SHP77 treated with DMSO at 0.1 percent for 48 hours (cell line): ENCODE results near the gene CLCN5.

ENCODE experiments used
- DNase-seq: peaks from one replicate; lab custom pipeline; 2025; lab: John Stamatoyannopoulos, UW

The CLCN5 gene

GRCh38 chrX:49922291-49923241 is at the start of gene CLCN5:
Gene CLCN5 (plus strand): TSS chrX:49922596. CDS start chrX:49925299, 2,703 bp downstream.
- DNase-seq, result peak; percentile 24

DNA sequence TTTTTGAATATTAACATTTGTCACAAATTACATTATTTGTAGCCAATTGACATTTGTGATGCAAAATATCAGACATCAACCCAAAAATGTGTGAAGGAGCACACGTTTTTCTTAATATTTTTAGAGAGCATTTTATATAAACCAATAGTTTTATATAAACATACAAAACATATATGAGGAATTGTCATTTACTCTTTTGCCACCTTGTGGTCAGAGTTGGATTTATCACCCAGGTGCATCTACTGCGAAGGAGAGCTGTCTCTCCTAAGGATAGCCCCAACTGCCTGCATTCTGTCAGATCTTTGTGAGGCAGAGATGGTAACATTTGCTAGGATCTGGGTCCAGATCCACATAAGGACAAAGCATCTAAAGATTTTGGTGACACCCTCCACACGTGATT is 45.6 kb upstream of the CLCN5 start:
- no peak for DNase-seq

DNA sequence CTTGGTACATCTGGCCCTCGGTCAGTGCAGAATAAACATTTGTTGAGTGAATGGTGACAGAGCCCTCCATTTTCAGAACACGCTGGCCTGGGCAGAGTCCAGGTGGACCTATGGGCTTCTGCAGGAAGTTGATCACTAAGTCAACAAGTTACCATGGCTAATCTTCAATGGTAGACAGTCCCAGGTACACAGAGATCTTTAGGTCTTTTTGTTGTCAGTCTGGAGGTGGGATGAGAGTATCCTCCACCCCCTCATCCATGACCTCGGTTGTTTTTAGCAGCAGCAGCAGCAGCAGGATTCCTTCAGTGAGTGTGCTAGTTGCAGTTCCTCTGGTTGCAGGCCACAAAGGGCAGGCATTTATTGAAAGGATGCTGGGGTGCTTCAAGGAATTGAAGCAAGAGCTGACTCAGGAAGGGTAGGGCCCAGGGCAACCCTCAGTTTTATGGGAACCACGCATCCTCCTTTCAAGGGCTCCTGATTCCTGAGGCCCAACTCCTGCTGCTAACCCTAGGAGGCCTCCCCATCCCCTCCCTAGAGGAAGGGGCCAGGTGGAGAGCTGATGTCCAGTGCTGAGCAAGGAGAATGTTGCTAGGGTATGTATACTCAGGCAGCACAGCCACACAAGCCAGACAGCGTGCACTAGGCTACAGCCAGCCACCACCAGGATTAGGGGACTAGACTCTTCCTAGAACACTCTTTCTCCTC is 44.8 kb upstream of the CLCN5 start:
- DNase-seq, result no peak

DNA sequence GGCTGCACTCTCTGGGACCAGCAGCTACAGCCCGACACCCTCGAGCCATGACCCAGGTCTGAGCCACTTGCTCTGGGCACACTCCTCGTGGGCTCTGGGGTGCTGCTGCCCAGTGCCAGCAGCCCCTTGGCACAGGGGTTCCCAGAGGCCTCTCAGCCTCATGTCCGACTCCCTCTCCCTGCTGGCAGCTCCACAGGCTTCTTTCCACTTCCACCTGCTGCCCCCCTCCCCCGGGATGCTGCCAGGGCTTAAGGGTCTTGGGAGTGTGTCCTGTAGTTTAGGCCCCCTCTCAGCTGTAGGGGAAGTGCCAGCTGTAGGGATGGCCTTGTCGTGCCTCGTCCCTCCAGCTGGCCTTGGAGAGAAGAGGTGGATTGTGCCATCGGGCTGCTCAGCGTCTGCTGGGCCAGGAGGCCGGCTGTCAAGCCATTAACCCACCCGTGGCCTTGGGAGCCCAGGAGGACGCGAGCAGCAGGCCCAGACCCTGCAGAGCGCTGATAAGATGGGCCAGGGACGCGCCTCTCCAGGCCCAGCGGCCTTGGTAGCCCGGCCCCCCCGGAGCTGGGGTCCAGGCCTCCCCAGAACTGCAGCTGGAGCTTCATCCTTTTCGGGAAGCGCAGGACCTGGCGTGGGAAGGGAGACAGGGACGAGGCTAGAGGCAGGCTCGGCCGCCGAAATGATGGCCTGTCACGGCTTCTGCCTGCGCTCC is 44.1 kb upstream of the CLCN5 start:
- DNase-seq, result no peak

GRCh38 chrX:49878834-49879655 is 43.4 kb upstream of the CLCN5 start, which contains the start of gene USP27X:
Gene USP27X (plus strand): TSS chrX:49879484. CDS start chrX:49880308, 824 bp downstream.
- DNase-seq, result peak; percentile 59

DNA sequence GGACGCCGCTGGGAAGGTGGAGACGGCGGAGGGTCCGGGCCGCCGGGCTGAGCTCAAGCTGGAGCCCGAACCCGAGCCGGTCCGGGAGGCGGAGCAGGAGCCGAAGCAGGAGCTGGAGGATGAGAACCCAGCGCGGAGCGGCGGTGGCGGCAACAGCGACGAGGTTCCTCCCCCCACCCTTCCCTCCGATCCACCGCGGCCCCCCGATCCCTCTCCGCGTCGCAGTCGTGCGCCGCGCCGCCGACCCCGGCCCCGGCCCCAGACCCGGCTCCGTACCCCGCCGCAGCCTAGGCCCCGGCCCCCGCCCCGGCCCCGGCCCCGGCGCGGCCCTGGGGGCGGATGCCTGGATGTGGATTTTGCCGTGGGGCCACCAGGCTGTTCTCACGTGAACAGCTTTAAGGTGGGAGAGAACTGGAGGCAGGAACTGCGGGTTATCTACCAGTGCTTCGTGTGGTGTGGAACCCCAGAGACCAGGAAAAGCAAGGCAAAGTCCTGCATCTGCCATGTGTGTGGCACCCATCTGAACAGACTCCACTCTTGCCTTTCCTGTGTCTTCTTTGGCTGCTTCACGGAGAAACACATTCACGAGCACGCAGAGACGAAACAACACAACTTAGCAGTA is 42.6 kb upstream of the CLCN5 start:
- no peak for DNase-seq

- DNase-seq, result no peak
Measured at GRCh38 chrX:49880668-49881067, 41.7 kb upstream of the CLCN5 start.

DNA sequence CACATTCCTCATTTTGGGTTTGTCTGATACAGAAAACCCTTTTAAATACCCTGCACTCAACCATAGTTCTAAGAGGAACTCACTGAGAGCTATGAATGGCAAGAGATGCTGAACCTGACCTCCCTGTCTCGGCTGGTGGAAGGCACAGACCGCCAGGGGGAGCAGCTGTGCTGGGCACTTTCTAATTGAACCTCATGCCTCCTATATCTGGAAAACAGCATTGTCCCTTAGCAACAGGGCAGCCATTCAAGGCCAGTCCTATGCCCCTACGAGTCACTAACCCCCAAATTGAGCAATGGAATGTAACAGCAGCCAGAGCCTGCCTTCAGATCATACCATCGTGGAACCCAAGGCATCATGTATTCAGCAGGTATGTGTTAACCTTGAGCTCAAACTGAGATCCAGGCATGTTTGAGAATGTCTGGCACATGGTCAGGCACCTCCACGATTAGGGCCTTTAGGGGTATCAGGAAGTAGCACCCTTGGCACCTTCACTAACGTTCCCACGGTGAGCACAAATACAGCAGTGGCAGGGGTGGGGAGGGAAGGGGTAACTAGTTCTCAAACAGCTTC is 38.0 kb upstream of the CLCN5 start:
- no peak for DNase-seq

DNA sequence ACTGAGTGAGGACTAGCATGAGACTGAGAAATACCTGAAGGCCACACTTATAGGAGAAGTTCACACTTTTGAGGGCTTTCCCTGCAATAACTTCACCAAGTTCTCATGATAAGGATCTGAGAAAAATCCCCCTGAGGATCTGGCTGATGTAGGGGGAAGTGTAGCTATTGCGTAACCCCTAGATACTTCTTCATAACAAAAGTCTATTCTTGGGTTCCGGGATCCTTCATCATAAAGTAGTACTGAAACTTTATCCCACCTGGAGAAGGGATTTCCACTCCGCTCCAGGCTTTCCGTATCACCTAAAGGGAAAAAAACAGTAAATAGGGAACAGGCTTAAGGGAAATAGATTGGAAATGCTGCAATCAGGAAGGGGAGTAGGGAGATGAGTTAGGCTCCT is 29.9 kb upstream of the CLCN5 start:
- no peak for DNase-seq

DNA sequence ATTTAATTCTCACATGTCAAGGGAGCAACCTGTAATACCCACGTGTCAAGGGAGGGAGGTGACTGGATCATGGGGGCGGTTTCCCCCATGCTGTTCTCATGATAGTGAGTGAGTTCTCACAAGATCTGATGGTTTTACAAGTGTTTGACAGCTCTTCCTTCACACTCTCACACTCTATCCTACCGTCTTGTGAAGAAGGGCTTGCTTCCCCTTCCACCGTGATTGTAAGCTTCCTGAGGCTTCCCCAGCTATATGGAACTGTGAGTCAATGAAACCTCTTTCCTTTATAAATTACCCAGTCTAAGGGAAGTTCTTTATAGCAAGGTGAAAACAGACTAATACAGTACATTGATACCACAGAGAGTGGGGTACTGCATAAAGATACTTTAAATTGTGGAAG is 25.4 kb upstream of the CLCN5 start:
- no peak for DNase-seq

DNA sequence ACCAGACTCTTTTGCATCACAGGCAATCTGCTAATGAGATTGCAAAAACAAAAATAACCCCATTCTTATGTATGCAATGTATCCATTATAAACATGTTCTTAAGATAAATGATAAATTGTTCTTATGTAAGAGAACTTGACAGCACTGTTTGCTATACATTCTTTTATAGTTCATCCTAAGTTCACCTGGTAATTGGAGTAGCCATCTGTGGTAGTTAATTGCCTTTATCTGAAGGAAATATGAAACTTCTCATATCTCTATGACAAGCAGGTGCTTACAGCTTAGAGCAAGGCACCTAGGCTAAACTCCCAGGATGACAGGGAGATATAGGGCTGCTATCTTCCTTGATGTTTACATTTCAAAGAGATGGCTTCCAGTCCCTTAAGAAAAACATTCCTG is 21.3 kb upstream of the CLCN5 start:
- no peak for DNase-seq

DNA sequence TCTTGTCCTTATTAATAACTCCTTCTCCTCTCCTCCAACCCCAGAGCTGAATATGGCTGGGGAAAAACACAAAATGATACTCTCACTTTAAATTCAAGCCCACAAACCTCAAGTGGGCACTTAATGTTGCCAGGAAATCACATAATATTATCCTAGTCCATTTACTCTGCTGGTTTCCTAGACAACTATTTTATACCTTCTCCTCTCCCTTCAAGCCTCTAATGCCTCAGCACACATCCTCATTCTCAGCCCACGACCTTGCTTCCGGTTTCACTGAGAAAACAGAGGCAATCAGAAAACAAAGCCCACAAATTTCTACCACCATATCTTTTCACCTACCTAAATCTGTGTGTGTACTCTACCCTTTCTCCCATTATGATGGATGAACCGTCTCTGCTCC is 12.1 kb upstream of the CLCN5 start:
- DNase-seq, result no peak

DNA sequence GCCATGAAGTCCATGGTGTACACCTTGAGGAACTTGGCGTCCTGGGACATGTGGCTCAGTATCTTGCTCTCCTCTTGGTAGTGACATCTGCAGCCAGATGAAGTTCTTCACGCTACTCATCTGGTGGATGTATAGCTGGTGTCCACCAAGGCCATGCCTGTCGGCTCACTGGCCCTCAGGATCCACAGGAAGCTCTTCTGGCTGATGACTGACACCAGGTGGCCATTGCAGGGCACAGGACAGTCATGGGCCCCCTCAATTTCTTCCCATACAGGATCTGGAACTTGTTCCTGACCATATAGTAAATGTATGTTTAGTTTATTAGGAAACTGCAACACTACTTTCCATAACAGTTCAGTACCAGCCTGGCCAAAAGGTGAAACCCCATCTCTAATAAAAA is 10.3 kb upstream of the CLCN5 start:
- DNase-seq, result no peak

DNA sequence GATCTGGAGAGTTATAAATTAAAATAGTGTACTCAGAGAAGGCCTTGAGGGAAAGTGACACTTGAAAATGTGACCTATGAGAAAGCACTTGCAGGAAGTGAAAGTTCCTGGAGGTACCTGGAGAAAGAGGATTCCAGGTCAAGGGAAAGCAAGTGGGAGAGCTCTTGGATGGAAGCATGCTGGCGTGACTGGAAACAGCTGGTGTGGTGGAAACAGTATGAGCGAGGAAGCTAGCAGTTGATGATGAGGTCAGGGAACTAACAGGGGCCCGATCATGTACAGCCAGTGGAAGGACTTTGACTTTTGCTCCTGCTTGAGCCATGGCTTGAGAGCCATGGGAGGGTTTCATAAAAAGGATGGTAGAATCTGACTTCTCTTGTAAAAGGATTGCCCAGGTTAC is 9.5 kb upstream of the CLCN5 start:
- DNase-seq, result no peak

DNA sequence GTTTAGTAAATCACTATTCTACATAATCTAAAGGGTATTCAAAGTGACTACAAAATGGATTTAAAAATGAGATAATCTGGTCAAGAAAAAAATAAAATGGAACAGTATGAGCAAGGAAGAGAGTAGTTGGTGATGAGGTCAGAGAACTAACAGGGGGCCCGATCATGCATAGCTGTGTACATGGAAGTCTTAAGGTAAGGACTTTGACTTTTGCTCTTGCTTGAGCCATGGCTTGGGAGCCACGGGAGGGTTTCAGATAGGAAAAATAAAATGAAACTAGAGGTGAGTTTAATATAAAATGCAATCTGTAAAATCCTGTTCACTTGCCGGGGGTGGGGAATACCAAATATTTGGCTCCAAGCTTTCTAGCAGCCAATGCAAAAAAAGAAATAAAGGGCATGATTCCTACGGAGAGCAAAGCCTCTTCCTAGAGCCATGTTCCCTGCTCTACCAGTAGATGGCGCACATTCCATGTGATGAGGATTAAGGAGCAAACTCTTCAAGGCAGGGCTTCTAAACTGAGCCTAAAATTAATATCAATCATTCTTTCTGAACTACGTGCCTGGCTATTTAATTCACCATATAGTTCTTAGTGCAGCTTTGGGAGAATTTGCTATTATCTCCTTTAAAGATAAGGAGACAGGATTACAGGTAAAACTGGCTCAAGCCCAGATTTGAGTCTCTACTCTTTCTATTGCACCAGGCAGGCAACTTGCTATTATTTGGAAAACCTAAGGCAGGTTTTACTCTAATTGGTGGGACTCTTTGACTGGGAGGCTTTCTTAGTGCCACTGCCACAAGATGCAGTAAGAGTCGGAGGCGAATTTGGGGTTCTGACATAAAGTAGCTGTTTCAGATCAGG is 6.8 kb upstream of the CLCN5 start:
- DNase-seq, result no peak

DNA sequence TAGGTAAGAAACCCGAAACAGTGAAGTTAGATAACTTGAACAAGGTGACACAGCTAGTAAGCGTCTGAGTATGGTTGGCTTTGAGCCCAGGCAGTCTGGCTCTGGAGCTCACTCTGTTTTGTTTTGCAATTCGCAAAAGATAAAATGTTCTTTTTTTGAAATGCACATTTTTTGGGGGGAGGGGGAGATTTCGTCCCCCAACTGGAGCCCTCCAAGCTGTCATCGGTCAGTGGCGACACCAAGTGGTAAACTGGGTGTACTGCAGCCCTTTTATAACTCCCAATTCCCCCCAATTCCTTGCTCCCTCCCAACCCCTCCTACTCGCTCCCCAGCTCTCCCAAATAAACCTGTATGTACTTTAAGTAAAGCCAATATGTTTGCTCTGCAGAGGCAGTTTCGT is 2.8 kb upstream of the CLCN5 start:
- DNase-seq, result no peak

GRCh38 chrX:49921109-49921508 is 1.3 kb upstream of the CLCN5 start:
- DNase-seq, result no peak

GRCh38 chrX:49925176-49925575 is 2.8 kb downstream of the CLCN5 start:
- no peak for DNase-seq

DNA sequence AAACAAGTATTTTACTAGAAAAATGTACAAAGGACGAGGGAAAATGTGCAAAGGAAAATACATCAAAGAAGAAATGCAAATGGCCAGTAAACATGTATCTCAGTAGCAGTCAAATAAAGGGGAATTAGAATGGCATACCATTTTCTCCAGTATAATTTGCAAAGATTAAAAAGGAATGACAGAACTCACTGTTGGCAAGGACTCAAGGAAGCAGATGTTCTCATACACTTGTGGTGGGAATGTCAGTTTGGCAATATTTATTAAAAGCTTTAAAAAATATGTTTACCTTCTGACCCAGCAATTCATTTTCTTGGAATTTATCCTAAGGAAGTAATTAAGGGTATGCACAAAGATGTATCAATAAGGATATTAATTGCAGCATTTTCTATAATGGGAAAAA is 7.6 kb downstream of the CLCN5 start:
- DNase-seq, result no peak

GRCh38 chrX:49932791-49933190 is 10.4 kb downstream of the CLCN5 start:
- no peak for DNase-seq
